ENCODE results near the gene EID2B.

EID2B gene

DNA sequence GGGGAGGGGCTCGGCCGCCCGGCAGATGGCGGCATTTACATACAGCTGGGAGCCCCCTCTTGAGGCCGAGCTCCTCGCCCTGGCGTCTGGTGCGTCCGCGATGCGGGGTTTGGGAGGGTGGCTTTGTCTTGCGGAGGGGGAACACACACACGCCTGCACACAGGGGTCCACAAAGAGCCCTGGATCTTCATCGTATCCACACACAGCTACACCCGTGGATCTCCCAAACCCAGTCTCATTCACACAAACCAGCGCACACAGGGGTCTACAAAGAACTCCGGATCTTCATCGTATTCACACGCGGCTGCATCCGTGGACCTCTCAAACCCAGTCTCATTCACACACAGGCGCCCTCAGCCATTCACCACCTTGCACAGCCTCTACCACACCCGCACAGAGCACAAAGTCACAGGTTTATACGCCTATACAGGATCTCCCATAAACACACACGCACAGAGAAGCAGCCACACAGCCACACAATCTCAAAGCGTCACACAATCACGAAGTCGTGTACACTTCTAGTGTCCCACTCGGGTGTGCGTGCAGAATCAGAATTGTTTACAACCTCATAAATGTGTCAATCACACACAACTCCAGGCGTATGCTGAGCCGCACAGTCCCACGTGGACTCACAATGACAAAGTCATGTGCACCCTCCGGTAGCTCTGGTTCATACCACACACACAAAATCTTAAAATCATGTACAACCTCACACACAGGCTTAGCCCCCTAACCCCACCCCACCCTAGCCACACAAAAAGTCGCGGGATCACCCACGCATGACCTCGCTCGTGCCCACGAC is 34.5 kb downstream of the EID2B start:
- no peak for DNase-seq

DNA sequence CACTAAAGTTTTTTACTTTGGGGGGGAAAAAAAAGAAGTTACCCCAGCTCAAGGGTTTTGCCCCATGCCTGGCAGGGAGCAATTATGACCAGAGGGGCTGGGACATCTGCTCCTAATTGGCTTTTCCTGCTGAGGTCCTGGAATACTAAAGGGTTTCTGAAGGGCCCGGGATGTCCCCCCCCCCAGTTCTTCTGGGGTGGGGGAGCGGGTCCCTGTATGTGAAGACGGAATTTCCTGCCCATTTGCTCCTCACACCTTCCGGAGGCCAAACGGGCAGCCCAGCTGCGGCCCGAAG is 35.0 kb downstream of the EID2B start:
- DNase-seq: no peak

DNA sequence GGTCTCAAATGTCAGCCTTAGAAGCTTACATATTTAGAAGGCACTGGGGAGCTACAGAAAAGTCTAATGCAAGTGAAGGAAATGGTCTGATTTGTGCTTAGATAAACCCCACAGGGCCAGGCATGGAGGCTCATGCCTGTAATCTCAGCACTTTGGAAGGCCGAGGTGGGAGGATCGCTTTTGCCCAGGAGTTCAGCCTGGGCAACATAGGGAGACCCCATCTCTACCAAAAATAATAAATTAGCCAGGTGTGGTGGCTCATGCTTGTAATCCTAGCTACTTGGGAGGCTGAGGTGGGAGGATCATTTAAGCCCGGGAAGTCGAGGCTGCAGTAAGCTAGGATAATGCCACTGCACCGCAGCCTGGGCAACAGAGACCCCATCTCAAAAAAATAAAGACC is 36.6 kb downstream of the EID2B start:
- DNase-seq: no peak

DNA sequence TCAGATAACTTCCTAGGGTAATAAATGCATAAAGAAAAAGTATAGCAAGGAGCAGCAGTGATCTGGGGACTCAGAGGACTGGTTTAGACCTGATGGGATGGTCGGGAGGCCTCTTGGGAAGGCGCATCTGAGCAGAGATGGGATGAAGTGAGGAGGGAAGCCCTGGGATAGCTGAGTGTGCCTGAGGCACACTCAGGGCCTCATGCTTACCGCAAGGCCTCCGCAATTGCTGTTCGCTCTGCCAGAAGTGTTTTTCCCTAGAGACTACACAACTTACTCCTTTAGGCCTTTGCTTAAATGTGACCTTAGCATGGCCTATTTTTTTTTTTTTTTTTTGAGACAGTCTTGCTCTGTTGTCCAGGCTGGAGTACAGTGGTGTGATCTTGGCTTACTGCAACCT is 38.0 kb downstream of the EID2B start:
- DNase-seq: no peak

DNA sequence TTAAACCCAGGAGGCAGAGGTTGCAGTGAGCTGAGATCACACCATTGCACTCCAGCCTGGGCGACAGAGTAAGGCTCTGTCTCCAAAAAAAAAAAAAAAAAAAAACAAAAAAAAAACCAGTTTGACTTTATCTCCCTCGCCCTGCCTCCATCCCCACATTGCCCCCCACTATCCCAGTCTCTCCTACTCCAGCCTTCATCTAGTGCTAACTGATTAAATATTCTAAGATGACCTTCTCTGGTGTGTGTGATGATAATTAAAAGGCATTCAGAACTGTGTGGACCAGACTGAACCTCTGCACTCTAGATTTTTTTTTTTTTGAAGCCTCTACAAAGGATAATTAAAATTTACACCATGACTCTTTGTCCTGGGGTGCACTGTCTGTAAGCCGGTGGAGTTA is 39.9 kb downstream of the EID2B start:
- no peak for DNase-seq

DNA sequence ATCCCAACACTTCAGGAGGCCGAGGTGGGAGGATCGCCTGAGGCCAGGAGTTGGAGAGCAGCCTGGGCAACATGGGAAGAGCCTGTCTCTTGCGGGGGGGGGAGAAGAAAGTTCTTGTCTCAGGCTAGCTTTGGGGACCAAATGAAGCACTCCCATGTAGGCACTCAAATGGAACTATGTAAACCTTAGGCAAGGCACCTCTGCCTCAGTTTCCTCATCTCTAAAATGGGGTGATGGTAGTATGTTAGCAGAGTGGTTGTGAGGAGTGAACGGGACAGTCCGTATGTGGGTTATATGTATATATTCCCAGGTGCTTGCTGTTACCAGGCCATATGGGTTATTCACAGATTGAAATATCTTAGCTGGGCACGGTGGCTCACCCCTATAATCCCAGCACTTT is 40.4 kb downstream of the EID2B start:
- no peak for DNase-seq

DNA sequence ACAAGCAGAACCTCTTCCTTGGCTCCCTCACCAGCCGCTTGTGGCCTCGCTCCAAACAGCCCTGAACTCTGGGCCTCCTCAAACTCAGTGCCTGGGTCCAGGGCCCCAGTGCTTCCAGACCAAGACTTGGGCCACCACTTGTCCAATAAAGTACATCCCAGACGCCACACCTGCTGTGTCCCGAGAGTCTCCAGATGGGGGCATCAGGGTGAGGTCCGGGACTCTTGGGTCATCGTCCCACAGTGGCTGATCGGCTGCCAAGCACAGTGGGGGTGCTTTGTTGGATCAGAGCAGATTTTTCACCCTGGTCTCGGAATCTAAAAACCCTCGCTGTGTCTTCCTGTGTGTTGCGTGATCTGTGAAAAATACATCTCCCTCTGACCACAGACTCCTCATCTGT is 42.9 kb downstream of the EID2B start:
- DNase-seq: no peak

DNA sequence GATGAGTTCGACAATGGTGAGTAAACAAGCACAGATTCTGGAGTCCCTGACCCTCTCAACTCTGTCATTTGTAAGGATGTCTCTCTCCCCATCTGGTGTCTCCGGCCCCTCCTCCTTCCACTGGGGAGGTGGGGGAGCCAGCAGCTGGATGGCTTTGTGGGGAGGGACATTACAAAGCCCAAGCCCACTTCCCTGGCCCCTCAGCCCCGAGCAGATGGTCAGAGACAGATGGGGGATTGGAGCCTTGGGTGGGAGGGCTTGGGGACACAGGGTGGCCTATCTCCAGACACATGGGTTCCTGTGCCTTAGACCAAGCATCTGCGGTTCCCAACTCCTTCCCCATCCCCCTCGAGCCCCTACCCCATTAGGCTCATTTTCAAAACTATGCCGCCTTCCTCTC is 49.5 kb downstream of the EID2B start:
- DNase-seq: no peak

DNA sequence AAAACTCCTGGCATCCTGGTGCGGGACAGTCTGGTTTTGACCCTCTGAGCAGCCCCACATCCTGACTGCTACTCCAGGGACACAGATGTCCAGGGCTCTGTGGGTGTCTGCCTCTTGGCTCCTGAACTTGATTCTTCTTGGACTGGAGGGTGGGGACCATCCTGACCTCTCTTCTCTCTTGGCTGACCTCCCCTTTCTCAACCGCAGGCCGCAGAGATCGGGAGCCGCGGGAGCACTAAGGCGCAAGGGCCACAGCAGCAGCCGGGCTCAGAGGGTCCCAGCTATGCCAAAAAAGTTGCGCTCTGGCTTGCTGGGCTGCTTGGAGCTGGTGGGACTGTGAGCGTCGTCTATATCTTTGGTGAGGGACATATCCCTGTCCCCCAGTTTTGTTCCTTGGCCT is 51.0 kb downstream of the EID2B start:
- no peak for DNase-seq

DNA sequence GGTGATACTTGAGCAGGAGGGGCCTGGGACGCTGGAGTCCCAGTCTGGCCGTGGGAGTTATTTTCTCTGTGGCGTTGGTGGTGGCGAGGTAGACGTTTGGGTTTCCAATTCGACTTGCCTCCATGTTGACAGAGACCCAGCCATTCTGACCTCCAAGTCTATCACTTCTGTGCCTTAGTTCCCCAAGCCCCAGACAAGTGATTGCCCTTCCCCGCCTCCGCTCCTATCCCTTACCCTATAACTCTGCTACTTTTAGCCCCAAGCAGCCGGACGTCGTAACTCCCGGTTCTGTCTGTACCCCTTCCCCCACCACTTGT is 51.5 kb downstream of the EID2B start:
- no peak for DNase-seq

All from central memory CD4-positive, alpha-beta T cell (primary cell).